Heart left ventricle (tissue), 13 donors: ENCODE measurements around the gene DENND4C.

Experiments
- POLR2A ChIP-seq, 2 donors: fragments of 450-650 bp; IDR thresholded peaks; one replicate each; pipeline ENCODE4 v1.6.1; 2017; ENCODE audit warnings: antibody characterized with exemption in 2 of 2, mild to moderate bottlenecking in 2 of 2, moderate library complexity in 2 of 2
- TF ChIP-seq, protein P1 (sequence below), 12 donors: fragments of 200-600 bp; sonication (generic) in 4 of 12; IDR thresholded peaks; one replicate each; pipeline versions ENCODE4 v1.5.0 to v1.8.0; 2018 to 2022; ENCODE audit warnings: antibody characterized with exemption in 12 of 12, mild to moderate bottlenecking in 5 of 12
- donor health status: ischemic (EF 13 %, LVEDD 7.1; RV severe dilation, severe dysfunction).
- donor health status: DM: no; HTN: yes; CAD: no.
- donor health status: DM: no; HTN: no; CAD: no.
- donor health status: ischemic (EF 25% LVEDD 6.9; RV normal size, moderate dysfunction).
- donor health status: ischemic (EF 25% LVEDD 5.7; RV mildly dilated, moderate dysfunction).
- donor health status: ischemic (EF 35%, LVEDD 5.7; RV mildly dilated, moderate dysfunction).
- donor health status: nonischemic (EF 11% LVEDD 7.7; RV severe dilation, severe dysfunction).
- donor health status: DM: yes; HTN: yes; CAD: no.
- donor health status: PGD.
- donor health status: ischemic (EF 29% LVEDD 5.4; RV normal size, mild dysfunction).
- donor health status: nonischemic (EF 23%, LVEDD 6.1; RV moderate dilation, normal function).

DNA sequence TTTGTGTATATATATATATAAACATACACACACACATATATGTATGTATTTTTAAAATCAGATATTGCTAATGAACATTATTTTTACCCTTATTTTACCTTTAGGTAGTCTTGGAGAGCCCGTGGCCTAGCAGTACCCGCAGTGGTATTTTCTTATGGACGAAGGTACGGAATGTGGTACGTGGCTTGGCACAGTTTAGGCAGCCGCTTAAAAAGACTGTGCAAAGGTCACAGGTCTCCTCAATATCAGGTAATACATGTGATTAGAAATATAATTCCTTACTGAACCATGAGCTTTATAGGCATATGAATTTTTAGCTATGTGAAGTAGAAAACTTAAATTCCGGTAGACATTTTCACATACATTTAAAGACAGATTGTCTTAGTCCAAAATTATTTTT is 105.7 kb downstream of the DENND4C start:
- TF ChIP-seq POLR2A (IDR thresholded peaks at IDR 0.05), result no peak
- TF ChIP-seq, protein P1, sequence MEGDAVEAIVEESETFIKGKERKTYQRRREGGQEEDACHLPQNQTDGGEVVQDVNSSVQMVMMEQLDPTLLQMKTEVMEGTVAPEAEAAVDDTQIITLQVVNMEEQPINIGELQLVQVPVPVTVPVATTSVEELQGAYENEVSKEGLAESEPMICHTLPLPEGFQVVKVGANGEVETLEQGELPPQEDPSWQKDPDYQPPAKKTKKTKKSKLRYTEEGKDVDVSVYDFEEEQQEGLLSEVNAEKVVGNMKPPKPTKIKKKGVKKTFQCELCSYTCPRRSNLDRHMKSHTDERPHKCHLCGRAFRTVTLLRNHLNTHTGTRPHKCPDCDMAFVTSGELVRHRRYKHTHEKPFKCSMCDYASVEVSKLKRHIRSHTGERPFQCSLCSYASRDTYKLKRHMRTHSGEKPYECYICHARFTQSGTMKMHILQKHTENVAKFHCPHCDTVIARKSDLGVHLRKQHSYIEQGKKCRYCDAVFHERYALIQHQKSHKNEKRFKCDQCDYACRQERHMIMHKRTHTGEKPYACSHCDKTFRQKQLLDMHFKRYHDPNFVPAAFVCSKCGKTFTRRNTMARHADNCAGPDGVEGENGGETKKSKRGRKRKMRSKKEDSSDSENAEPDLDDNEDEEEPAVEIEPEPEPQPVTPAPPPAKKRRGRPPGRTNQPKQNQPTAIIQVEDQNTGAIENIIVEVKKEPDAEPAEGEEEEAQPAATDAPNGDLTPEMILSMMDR (IDR thresholded peaks at IDR 0.05), result no peak
